ENCODE results near the gene SPON2. TPM values are rescaled to one million over a fixed set of nuclear protein-coding genes. Genes with fewer than 3 reads are reported as not detected.
A peak's percentile ranks its signal among the peaks of the same experiment; 100 is the strongest.

Gene SPON2
- total RNA-seq, 1 experiment from 2014 or later, result 1.8 TPM

DNA sequence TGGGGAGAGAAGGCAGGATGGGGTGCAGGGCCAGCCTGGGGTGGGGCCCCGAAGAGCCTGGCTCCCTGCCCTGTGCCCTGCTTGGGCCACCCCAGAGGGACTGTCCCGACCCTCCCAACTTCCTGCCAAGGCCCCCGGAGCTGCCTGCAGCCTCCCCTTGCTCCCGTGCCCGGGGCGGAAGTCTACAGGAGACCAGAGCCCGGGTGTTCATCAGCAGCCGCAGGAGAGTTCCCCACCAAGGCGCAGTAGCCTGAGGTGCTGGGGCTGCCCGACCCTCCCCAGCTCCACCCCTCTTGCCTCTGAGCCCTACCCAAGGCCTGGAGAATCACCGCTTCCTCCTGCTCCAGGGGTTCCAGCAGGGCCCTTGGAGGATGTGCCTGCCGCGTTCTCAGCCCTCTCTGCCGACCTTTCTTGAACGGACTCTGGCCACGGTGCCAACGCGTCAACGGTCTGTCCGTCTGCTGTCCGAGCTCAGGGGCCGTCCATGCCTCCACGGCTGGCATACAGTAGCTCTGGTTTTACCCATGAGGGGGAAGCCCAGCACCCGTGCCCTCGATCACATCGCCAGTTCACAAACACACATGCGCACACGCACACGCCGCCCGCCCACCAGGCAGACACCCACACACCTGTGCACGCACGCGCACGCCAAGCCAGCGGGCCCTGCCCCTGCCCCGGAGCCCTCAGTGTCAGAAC is 36.0 kb upstream of the SPON2 start:
- CTCF ChIA-PET, result no interaction called here
- in situ Hi-C loops (cut with HindIII; ENCODE audit: low pct_unique_long_range_greater_than_20kb, low sequenced_read_pairs), result no loop called here

DNA sequence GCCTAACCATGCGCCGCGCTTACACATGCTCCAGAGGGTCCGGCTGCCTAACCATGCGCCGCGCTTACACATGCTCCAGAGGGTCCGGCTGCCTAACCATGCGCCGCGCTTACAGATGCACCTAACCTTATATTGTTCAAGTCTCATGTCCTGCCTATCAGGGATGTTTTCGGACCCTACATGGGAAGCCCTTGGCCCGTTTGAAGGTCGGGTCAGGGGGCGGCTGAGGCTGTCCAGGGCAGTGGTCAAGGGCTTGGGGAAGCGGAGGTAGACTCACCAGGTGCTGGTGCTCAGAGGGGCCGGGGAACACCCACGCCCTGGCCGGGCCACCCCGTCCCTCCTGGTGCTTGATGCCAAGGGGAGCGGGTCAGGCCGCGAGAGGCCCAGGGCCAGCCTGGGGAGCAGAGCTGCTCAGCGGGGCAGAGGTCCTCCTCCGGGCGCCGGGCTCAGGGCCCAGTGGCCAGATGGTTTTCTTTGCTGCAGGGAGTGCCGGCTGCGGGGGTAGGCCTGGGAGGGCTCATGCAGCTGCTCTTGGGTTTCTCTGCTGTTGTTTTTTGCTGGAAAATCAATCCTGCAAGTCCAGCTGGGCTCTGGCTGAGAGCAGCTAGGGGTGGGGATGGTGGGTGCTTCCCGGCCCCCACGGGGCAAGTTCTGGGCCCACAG is 35.4 kb upstream of the SPON2 start:
- ChIA-PET CTCF (no interaction called here), POLR2A (interaction anchor here (0.6 kb wide), 1 partner anchor 1333 kb away, joined by 3 read pairs; no protein-coding TSS in a partner anchor)
- Histone ChIP-seq H3K27ac (ENCODE audit: low read length) (no peak overlapping the region), H3K36me3 (ENCODE audit: control insufficient read depth, insufficient read depth, low read length) (no peaks in the 10 kb centered on the region), H3K4me3 (ENCODE audit: low read depth in 2 of 2, low read length in 2 of 2) (no peak overlapping the region), H3K4me1 (ENCODE audit: control insufficient read depth, insufficient read depth, low read length) (peaks cover 27% of the 10 kb centered on the region), H3K27me3 (ENCODE audit: control insufficient read depth, insufficient read depth, low read length) (no peaks in the 10 kb centered on the region), H3K9me3 (ENCODE audit: control insufficient read depth, insufficient read depth, low read depth, low read length) (no peaks in the 10 kb centered on the region)
- DNase-seq (ENCODE audit: low read depth, low spot score), result no peak
- TF ChIP-seq, protein P1, sequence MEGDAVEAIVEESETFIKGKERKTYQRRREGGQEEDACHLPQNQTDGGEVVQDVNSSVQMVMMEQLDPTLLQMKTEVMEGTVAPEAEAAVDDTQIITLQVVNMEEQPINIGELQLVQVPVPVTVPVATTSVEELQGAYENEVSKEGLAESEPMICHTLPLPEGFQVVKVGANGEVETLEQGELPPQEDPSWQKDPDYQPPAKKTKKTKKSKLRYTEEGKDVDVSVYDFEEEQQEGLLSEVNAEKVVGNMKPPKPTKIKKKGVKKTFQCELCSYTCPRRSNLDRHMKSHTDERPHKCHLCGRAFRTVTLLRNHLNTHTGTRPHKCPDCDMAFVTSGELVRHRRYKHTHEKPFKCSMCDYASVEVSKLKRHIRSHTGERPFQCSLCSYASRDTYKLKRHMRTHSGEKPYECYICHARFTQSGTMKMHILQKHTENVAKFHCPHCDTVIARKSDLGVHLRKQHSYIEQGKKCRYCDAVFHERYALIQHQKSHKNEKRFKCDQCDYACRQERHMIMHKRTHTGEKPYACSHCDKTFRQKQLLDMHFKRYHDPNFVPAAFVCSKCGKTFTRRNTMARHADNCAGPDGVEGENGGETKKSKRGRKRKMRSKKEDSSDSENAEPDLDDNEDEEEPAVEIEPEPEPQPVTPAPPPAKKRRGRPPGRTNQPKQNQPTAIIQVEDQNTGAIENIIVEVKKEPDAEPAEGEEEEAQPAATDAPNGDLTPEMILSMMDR (IDR thresholded peaks at IDR 0.05), result no peak
- TF ChIP-seq POLR2AphosphoS5 (IDR thresholded peaks at IDR 0.05; ENCODE audit: low read depth, low read length), result 0 out of 2 replicates have a peak, but pooled peaks have one; percentile 24
- no peak for TF ChIP-seq SIN3A (IDR thresholded peaks at IDR 0.05; ENCODE audit: borderline replicate concordance, insufficient read depth, low read depth, low read length)
- TF ChIP-seq TCF7L2 (IDR thresholded peaks at IDR 0.05; ENCODE audit: low read depth, low read length), result no peak
- TF ChIP-seq, protein P2, sequence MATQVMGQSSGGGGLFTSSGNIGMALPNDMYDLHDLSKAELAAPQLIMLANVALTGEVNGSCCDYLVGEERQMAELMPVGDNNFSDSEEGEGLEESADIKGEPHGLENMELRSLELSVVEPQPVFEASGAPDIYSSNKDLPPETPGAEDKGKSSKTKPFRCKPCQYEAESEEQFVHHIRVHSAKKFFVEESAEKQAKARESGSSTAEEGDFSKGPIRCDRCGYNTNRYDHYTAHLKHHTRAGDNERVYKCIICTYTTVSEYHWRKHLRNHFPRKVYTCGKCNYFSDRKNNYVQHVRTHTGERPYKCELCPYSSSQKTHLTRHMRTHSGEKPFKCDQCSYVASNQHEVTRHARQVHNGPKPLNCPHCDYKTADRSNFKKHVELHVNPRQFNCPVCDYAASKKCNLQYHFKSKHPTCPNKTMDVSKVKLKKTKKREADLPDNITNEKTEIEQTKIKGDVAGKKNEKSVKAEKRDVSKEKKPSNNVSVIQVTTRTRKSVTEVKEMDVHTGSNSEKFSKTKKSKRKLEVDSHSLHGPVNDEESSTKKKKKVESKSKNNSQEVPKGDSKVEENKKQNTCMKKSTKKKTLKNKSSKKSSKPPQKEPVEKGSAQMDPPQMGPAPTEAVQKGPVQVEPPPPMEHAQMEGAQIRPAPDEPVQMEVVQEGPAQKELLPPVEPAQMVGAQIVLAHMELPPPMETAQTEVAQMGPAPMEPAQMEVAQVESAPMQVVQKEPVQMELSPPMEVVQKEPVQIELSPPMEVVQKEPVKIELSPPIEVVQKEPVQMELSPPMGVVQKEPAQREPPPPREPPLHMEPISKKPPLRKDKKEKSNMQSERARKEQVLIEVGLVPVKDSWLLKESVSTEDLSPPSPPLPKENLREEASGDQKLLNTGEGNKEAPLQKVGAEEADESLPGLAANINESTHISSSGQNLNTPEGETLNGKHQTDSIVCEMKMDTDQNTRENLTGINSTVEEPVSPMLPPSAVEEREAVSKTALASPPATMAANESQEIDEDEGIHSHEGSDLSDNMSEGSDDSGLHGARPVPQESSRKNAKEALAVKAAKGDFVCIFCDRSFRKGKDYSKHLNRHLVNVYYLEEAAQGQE (IDR thresholded peaks at IDR 0.05; ENCODE audit: insufficient read depth in 1 of 2, low read depth in 2 of 2, low read length in 1 of 2), result no peak
- intact Hi-C loops (cut with micrococcal nuclease; ENCODE audit: unreplicated experiment), result no loop called here
- in situ Hi-C loops (cut with HindIII; ENCODE audit: low pct_unique_long_range_greater_than_20kb, low sequenced_read_pairs), result no loop called here
- peak; percentile 72 for ATAC-seq
- BruUV-seq (replicated peaks), result no TSS peak

More for the DNA sequence above, 36.0 kb upstream of the SPON2 start:
- no peaks in the 10 kb centered on the region for H3K27me3 ChIP-seq (ENCODE audit: control insufficient read depth, insufficient read depth, low read length)
- POLR2A ChIA-PET, result no interaction called here
- no peak overlapping the region for H3K4me3 ChIP-seq (ENCODE audit: low read depth in 2 of 2, low read length in 2 of 2)
- no peaks in the 10 kb centered on the region for H3K9me3 ChIP-seq (ENCODE audit: control insufficient read depth, insufficient read depth, low read depth, low read length)
- TF ChIP-seq POLR2AphosphoS5 (IDR thresholded peaks at IDR 0.05; ENCODE audit: low read depth, low read length), result no peak
- TF ChIP-seq SIN3A (IDR thresholded peaks at IDR 0.05; ENCODE audit: borderline replicate concordance, insufficient read depth, low read depth, low read length), result no peak
- TF ChIP-seq TCF7L2 (IDR thresholded peaks at IDR 0.05; ENCODE audit: low read depth, low read length), result no peak
- TF ChIP-seq, protein P1 (IDR thresholded peaks at IDR 0.05), result no peak
- TF ChIP-seq, protein P2 (IDR thresholded peaks at IDR 0.05; ENCODE audit: insufficient read depth in 1 of 2, low read depth in 2 of 2, low read length in 1 of 2), result no peak
- no peak for DNase-seq (ENCODE audit: low read depth, low spot score)
- intact Hi-C loops (cut with micrococcal nuclease; ENCODE audit: unreplicated experiment), result no loop called here
- BruUV-seq (replicated peaks), result no TSS peak
- peak overlapping the region; percentile 51 for H3K27ac ChIP-seq (ENCODE audit: low read length)
- H3K36me3 ChIP-seq (ENCODE audit: control insufficient read depth, insufficient read depth, low read length), result no peaks in the 10 kb centered on the region
- H3K4me1 ChIP-seq (ENCODE audit: control insufficient read depth, insufficient read depth, low read length), result peaks cover 27% of the 10 kb centered on the region
- ATAC-seq, result peak; percentile 28

All from Panc1 (cell line).